GM12872 (cell line): ENCODE measurements around the gene COL21A1.

Source experiments
- CTCF ChIP-seq: IDR thresholded peaks from 3 replicates; pipeline ENCODE4 v1.5.1; 2011; ENCODE audit warnings: low read depth, mild to moderate bottlenecking, low read length, moderate library complexity; ENCODE audit not compliant: insufficient read depth

COL21A1 gene

DNA sequence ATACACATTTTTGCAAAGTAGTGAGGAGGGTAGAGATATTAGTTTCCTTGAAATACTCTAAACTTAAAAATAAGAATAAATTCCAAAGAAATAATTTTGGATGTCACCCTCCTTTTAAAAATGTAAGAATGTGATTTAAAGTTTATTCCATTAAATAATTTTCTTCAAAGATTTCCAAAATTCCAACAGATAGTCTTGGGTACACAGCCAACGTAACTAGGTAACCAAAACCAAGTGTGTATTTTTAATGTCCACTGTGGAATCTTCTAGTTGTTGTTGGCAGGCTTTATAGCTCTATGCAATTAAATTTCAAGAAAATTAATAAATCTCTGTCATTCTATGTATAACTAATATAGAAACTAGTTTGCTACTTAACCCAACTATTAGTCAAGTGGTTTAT is 101.3 kb downstream of the COL21A1 start:
- no peak for TF ChIP-seq CTCF

- TF ChIP-seq CTCF = no peak
Measured at GRCh38 chr6:56145616-56146015, 101.8 kb downstream of the COL21A1 start.

- TF ChIP-seq CTCF = no peak
Measured at GRCh38 chr6:56144538-56145324, 102.6 kb downstream of the COL21A1 start.

DNA sequence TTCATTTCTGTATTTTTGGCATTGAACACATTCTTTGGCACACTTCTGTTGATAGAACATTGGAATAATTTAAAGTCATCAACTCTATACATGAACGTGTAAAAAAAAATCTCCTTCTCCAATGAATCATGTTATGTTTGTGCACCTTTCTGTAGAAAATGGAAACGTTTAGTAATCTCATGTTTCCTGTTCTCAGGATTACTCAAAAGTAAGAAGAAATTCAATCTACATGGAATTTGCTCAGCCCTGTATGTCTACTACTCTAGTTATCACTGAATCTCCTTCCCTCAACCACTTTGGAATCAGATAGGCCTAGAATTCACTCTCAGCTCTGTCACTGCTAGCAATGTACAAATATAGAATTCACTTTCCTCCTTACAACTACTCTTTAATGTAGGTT is 103.6 kb downstream of the COL21A1 start:
- no peak for TF ChIP-seq CTCF

GRCh38 chr6:56140090-56140489 is 107.3 kb downstream of the COL21A1 start:
- TF ChIP-seq CTCF = no peak

DNA sequence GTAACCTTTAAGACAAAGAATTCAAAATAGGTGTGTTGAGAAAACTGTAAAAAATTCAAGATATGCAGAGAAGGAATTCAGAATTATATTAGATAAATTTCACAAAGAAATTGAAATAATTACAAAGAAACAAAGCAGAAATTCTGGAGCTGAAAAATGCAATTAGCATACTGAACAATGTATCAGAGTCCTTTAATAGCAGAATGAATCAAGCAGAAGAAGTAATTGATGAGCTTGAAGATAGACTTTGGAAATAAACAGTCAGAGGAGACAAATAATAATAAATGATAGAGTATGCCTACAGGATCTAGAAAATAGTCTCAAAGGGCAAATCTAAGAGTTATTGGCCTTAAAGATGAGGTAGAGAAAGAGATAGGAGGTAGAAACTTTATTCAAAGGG is 131.7 kb downstream of the COL21A1 start:
- TF ChIP-seq CTCF = no peak

DNA sequence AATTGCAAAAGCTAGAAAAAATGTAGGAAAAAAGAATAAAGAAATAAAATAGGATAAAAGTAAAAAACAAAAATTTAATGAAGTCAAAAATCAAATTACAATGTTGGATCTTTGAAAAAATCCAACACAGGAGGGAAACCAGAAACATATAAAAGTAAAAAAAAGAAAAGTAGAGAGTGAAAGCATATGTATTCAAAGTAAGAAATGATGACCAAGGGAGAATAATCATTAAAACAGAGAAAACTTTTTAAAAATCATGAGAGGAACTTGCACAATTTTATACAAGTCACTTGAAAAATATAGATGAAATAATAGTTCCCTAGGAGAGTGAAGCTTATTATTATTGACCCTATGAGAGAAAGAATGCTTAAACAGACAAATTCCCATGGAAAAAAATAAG is 138.2 kb downstream of the COL21A1 start:
- TF ChIP-seq CTCF = no peak
